OCI-M2 (cell line): Measurements from ENCODE around the gene GALM.

Source experiments
- DNase-seq: peaks from one replicate; lab custom pipeline; 2025; ENCODE audit not compliant: unreplicated experiment; lab: John Stamatoyannopoulos, UW

GALM gene

GRCh38 chr2:38649176-38649728 lies 16.7 kb upstream of the GALM start:
- DNase-seq: no peak

- no peak for DNase-seq
These were observed 15.9 kb upstream of the GALM start for GRCh38 chr2:38650012-38650411.

- DNase-seq: no peak
These were observed 15.2 kb upstream of the GALM start for GRCh38 chr2:38650717-38651116.

- DNase-seq: peak; percentile 62
These were observed 13.3 kb upstream of the GALM start for GRCh38 chr2:38652431-38653273.

- DNase-seq: no peak
These were observed 12.6 kb upstream of the GALM start for GRCh38 chr2:38653380-38653714.

GRCh38 chr2:38653715-38654527 lies 12.0 kb upstream of the GALM start:
- DNase-seq: no peak

GRCh38 chr2:38654528-38655381 lies 11.2 kb upstream of the GALM start:
- DNase-seq: no peak

- no peak for DNase-seq
These were observed 10.5 kb upstream of the GALM start for GRCh38 chr2:38655441-38655840.

- DNase-seq: no peak
These were observed 8.9 kb upstream of the GALM start for GRCh38 chr2:38656866-38657480.

GRCh38 chr2:38658613-38659012 lies 7.3 kb upstream of the GALM start:
- DNase-seq: no peak

- no peak for DNase-seq
These were observed 6.8 kb upstream of the GALM start for GRCh38 chr2:38659115-38659514.

GRCh38 chr2:38660282-38660681 lies 5.6 kb upstream of the GALM start:
- DNase-seq: no peak

- DNase-seq: no peak
These were observed 4.6 kb upstream of the GALM start for GRCh38 chr2:38661306-38661705.

- no peak for DNase-seq
These were observed 619 bp downstream of the GALM start for GRCh38 chr2:38666556-38666910.

- no peak for DNase-seq
These were observed 2.2 kb downstream of the GALM start for GRCh38 chr2:38668092-38668491.

GRCh38 chr2:38668779-38669479 lies 3.0 kb downstream of the GALM start:
- DNase-seq: no peak

GRCh38 chr2:38671303-38671702 lies 5.4 kb downstream of the GALM start:
- no peak for DNase-seq

GRCh38 chr2:38671946-38672345 lies 6.0 kb downstream of the GALM start:
- no peak for DNase-seq

- DNase-seq: no peak
These were observed 6.8 kb downstream of the GALM start for GRCh38 chr2:38672445-38673391.
